GM19099 (cell line): Measurements from ENCODE around the gene CLPSL1.

Experiments
- POLR2A ChIP-seq: IDR thresholded peaks from 3 replicates; pipeline ENCODE4 v1.6.1; 2011; ENCODE audit warnings: low read depth; ENCODE audit not compliant: insufficient read length; ENCODE audit errors: extremely low read depth

Gene CLPSL1

DNA sequence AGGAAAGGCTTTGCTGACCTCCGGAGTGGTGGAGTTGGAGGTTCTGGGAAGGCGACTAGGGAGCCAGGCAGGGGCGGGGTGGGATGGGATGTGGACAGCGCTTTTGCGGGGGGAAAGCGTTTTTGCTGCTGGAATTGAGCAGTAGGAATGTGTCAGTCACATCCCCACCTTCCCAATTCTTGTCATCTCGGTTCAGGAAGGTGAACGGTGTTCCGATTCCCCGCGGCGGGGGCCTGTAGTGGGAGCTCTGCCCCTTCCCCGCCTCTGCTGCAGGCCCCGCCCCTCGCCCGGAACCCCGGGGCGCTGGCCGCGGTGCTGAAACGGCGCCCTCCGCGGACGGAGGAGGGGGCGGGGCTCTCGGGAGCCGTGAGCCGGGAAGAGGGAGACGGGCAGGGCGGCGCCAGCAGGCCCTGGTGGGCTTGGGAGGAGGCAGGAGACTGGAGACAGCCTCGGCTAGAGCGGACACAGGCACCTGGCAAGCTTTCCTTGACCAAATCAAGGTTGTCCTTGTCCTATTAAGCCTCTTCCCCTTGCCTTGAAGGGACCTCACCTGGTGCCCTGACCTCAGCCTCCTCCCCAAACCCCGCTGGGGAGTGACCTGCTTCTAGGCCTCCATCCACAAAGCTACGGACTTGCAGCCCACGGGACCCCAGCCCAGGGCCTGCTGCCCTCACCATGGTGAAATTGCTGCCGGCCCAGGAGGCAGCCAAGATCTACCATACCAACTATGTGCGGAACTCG lies 24.3 kb downstream of the CLPSL1 start, which contains the start of gene LHFPL5:
Gene LHFPL5 (plus strand): TSS at position 357 of the 741 bp plus-strand sequence. CDS start 319 bp downstream, at position 676.
- no peak for TF ChIP-seq POLR2A

DNA sequence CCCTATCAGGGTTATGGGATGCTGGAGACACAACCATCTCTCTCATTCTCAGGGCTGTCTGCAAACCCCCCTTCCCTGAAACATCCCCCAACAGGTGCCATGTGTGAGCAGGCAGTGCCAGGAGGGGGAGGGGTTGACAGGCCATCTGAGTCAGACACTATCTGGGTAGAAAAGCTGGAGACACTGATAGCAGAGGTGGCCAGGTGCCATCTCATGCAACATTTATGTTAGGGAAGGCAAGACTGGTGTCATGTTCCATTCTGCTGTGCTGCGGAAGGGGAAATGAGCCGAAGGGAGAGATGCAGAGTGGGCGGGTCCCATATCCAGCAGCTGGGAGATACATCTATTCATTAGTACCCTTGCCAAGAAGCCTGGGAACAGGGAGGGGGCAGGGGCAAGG lies 27.9 kb downstream of the CLPSL1 start:
- no peak for TF ChIP-seq POLR2A

DNA sequence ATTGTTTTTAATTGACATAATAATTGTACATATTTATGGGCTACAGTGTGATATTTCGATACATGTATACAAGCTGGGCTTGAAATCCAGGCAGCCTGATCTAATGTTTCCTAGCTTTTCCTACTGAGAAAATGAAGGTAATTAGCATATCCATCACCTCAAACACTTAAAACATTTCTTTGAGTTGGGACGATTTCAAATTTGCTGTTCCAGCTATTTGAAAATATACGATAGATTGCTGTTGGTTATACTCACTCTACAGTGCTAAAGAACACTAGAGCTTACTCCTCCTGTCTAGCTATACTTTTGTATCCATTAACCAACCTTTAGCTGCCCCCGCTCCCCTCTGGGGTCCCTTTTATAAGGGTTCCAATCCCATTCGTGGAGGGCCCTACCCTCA lies 29.0 kb downstream of the CLPSL1 start:
- no peak for TF ChIP-seq POLR2A

DNA sequence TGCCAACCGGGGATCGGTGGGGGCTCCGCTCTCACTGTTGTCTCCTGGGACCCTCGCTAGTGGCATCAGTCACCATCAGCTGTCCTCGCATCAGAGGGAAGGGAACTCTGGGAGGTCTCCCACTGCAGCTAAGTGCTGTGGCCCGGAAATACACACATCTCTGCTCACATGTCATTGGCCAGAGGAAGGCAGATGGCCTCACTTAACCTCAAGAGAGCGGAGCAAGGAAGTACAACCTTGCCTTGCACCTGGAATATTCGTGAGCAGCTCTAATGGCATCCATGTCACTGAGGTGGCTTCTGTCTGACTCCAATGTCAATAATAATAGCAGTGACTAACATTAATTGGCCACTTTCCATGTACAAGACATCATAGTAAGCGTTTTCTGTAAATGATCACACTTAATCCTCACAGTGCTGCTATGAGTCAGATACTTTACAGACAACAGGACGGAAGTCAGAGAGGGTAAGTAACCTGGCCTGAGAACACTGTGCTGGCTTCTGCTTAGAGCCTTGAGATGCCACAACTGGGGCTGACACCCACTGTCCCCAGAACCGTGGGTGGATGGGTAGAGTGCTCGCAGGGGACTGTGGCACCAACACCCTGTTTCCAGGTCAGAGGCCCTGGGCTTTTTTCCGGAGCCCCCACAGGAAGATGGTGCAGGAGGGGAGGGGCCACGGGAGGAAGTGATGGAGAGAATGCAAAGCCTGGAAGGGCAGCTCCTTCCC lies 30.3 kb downstream of the CLPSL1 start:
- TF ChIP-seq POLR2A = no peak

DNA sequence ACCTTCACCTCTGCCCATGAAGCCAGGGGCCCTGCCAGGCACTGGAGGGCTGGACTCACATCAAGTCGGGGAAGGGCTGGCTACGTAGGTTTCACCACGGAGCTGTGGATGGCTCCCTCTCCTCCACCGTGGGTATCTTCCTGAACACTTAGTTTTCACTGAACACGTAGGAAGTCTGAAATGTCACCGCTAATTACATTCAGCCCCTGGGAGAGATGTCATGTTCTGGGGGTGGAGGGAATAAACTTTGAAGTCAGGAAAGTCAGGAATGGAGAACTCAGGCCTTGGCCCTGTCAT lies 30.8 kb downstream of the CLPSL1 start:
- no peak for TF ChIP-seq POLR2A

DNA sequence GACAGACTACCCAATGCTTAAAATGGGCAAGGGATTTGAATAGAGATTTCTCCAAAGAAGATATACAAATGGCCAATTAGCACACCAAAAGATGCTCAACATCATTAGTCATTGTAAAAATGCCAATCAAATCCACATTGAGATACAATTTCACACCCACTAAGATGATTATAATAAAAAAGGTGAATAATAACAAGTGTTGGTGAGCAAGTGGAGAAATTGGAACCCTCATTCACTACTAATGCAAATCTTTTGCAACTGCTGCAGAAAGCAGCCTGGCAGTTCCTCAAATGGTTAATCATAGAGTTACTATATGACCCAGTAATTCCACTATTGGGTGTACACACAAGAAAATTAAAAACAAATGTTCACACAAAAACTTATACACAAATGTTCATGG lies 36.7 kb downstream of the CLPSL1 start:
- TF ChIP-seq POLR2A = no peak

DNA sequence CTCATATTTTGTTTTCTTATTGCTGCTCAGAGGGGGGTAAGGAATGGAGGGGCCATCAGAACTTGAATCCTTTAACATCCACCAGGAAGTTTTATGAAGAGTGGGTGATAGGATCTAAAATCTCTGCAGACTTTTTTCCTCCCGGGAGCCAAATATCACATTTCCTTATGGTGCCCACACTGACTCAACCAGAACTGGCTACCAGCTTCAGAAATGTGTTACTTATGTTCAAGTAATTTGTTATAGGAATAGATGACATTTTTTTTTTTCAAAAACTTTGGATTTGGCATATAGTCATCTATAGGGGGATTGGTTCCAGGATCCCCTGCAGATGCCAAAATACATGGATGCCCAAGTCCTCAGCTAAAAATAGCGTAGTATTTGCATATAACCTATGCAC lies 42.8 kb downstream of the CLPSL1 start:
- TF ChIP-seq POLR2A = no peak

DNA sequence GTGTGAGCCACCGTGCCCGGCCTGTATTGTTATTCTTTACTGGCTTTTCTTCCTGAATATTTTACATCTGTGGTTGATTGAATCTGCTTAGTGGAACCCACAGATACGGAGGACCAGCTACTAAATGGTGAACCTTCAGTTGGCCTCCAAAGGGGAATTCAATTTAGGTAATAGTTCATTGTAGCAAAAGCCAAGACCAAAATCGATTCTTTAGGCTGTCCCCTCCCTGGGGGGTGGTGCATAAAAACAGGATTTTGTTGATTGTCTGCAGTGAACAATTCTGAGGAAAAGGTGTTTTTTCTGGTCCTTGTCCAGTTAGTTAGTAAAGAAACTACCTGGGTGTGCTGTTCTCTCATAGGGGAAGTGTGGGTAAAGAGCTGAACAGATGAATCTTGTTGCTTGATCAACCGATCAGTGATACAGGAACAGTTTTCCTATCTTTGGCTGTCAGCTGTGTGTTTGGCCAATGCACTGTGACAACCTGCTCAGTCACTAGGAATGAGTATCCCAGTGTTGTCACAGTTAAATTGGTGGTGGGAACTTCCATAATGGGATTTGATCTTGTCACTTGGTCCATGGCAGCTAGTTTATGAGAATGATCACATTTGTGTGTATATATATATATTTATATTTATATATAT lies 43.9 kb downstream of the CLPSL1 start:
- no peak for TF ChIP-seq POLR2A

DNA sequence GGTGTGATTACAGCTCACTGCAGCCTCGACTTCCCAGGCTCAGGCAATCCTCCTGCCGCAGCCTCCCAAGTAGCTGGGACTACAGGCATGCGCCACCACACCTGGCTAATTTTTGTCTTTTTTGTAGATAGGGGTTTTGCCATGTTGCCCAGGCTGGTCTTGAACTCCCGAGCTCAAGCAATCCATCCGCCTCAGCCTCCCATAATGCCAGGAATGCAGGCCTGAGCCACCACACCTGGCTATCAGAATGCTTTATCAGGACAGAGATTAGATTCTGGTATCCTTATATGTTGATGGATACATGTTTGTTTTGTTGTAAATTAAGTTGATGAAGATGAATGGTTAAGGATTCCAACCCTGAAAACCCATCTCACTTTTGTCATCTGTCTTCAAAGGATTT lies 48.5 kb downstream of the CLPSL1 start:
- no peak for TF ChIP-seq POLR2A

DNA sequence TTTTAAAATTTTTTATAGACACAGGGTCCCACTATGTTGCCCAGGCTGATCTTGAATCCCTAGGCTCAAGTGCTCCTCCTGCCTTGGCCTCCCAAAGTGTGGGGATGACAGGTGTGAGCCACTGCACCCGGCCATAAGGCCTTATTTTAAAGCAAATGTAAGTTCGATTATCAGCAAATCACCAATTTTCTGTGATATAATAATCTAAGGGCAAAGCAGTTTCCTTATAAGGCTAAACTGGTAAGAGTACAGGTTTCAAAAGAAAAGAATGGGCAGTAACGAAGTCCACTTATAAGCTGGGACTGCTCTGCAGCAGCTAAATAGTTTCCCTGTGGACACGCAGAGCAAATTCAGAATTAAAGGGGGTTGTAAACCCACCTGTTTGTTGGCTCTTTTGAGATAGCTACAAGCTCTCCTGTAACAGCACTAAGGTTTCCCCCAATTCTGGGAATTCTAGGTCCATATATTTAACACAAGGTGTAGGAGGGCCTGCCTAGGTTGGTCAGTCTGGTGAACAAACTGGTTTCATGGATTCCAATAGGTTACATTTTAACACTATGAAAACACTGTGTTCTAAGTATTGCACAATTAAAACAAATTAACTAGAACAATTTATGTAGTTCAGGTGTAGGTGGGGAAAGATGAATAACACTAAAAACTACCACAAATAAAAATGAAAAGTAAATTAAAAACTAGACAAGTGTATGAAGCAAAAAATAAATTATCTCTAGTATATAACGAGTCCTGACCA lies 50.6 kb downstream of the CLPSL1 start:
- no peak for TF ChIP-seq POLR2A

DNA sequence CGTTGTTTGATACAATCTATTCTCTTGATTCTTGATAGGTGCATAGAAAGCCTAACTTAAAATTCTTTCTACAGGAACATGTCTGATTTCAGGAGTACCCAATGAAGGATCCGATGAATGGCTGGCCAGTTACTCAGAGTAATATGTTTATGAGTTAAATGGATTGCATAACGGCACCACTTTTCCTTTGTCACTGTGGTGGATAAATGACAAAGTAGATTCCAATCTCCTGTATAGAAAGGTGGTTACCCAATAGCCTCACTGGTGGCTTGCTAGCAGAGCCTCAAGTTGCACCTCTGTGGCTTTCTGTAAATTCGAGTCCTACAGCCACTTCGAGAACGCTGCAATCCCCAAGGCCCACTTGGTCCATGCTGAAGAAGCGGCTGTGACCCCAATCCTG lies 52.7 kb downstream of the CLPSL1 start:
- no peak for TF ChIP-seq POLR2A
